HepG2 (cell line): ENCODE data around the gene GNG12. TPM values are rescaled to one million over a fixed set of nuclear protein-coding genes. Genes with fewer than 3 reads are reported as not detected.

Source experiments
- ATAC-seq: fragments of 200-7000 bp; cut with Tn5 transposase; 3 replicates; pipeline ENCODE4 v1.9.1; 2020; ENCODE audit warnings: mild to moderate bottlenecking, moderate library complexity
- BruUV-seq: library from RNA; stranded (reverse); fragments of 400-500 nt; replicated peaks from 2 replicates; lab custom pipeline; 2021; lab: Mats Ljungman, UMichigan
- CTCF ChIA-PET: fragments of 300-600 bp; formaldehyde crosslinking; extraction: SDS; loops from one replicate; lab custom pipeline; 2021; ENCODE audit warnings: low total read pairs, inconsistent platforms, low intra/inter-chr PET ratio; lab: Yijun Ruan, JAX
- POLR2A ChIA-PET: fragments of 350-600 bp; sonication (Branson Sonifier 250); formaldehyde crosslinking; loops from one replicate; lab custom pipeline; 2020; ENCODE audit warnings: antibody characterized with exemption, inconsistent platforms; lab: Yijun Ruan, JAX
- DNase-seq: peaks from one replicate; pipeline ENCODE4 v3.0.0-alpha.2; 2015; ENCODE audit warnings: low spot score
- FAIRE-seq: peaks from 3 replicates; lab custom pipeline; 2011; peaks lifted over from hg19 to GRCh38; lab: Jason Lieb, UNC
- H2AFZ ChIP-seq: one replicate; pipeline ENCODE4 v1.6.1; 2011; ENCODE audit warnings: low read length, inconsistent platforms
- H3K27ac ChIP-seq: fragments of 300-600 bp; 3 replicates; pipeline ENCODE4 v1.8.0; 2011; ENCODE audit warnings: mixed run types, mild to moderate bottlenecking, mixed read lengths, low read length, inconsistent platforms; ENCODE audit not compliant: insufficient read depth; ENCODE audit errors: extremely low read length
- H3K27me3 ChIP-seq, 2 experiments: fragments of 200-600 bp in 1 of 2; 2 replicates in 1 of 2; 3 replicates in 1 of 2; pipeline versions ENCODE4 v1.6.0 to v1.8.0; 2011; ENCODE audit warnings: low read length in 2 of 2, mild to moderate bottlenecking in 2 of 2, moderate library complexity in 2 of 2, inconsistent platforms in 1 of 2; ENCODE audit not compliant: insufficient read depth in 2 of 2, control insufficient read depth in 1 of 2
- H3K36me3 ChIP-seq, 2 experiments: fragments of 200-600 bp in 1 of 2; replicated peaks in 1 of 2; 2 replicates in 1 of 2; 3 replicates in 1 of 2; pipeline versions ENCODE4 v1.5.1 to v1.8.0; 2011; ENCODE audit warnings: low read length in 2 of 2, inconsistent platforms in 1 of 2; ENCODE audit not compliant: insufficient read depth in 2 of 2, control insufficient read depth in 1 of 2
- H3K4me1 ChIP-seq: 2 replicates; pipeline ENCODE4 v1.5.1; 2012; ENCODE audit warnings: low read length, inconsistent platforms; ENCODE audit not compliant: insufficient read depth
- H3K4me2 ChIP-seq: 2 replicates; pipeline ENCODE4 v1.6.0; 2011; ENCODE audit warnings: low read depth, low read length, inconsistent platforms
- H3K4me3 ChIP-seq, 3 experiments: fragments of 200-600 bp in 1 of 3; sonication (generic), shearing (Covaris generic) in 1 of 3; replicated peaks in 1 of 3; 2 replicates each; pipeline ENCODE4 v1.5.1; 2011 to 2016; ENCODE audit warnings: low read length in 3 of 3, inconsistent platforms in 2 of 3, low read depth in 2 of 3, mild to moderate bottlenecking in 2 of 3, control low read depth in 1 of 3, mixed read lengths in 1 of 3; ENCODE audit not compliant: insufficient read depth in 1 of 3
- H3K79me2 ChIP-seq: one replicate; pipeline ENCODE4 v1.6.1; 2011; ENCODE audit warnings: low read length, inconsistent platforms; ENCODE audit not compliant: insufficient read depth
- H3K9ac ChIP-seq: 2 replicates; pipeline ENCODE4 v1.6.0; 2011; ENCODE audit warnings: mild to moderate bottlenecking, low read depth, low read length, inconsistent platforms; ENCODE audit not compliant: insufficient read depth
- H3K9me3 ChIP-seq: 2 replicates; pipeline ENCODE4 v1.5.1; 2012; ENCODE audit warnings: mild to moderate bottlenecking, low read length
- H4K20me1 ChIP-seq: 2 replicates; pipeline ENCODE4 v1.6.0; 2011; ENCODE audit warnings: inconsistent platforms, mild to moderate bottlenecking, low read length, moderate library complexity; ENCODE audit not compliant: insufficient read depth
- CC2D1A ChIP-seq: sonication (generic); formaldehyde crosslinking; IDR thresholded peaks from 2 replicates; pipeline ENCODE4 v1.8.1; 2023; ENCODE audit warnings: mild to moderate bottlenecking, missing genetic modification reagents
- CHCHD3 ChIP-seq: sonication (generic); formaldehyde crosslinking; IDR thresholded peaks from 2 replicates; pipeline ENCODE4 v1.8.0; 2022; ENCODE audit warnings: mild to moderate bottlenecking, missing genetic modification reagents, moderate library complexity
- DNMT1 ChIP-seq: sonication (generic); formaldehyde crosslinking; IDR thresholded peaks from 2 replicates; pipeline ENCODE4 v1.5.1; 2020; ENCODE audit warnings: mild to moderate bottlenecking, missing genetic modification reagents
- EZH2 ChIP-seq: conservative IDR thresholded peaks from 2 replicates; pipeline ENCODE4 v1.6.1; 2012; ENCODE audit warnings: mild to moderate bottlenecking, low read depth, low read length, moderate library complexity
- GATAD2A ChIP-seq: IDR thresholded peaks from 2 replicates; pipeline ENCODE4 v1.6.1; 2016
- HIC2 ChIP-seq: sonication (generic); formaldehyde crosslinking; IDR thresholded peaks from 2 replicates; pipeline ENCODE4 v1.9.0; 2022; ENCODE audit warnings: low read depth, missing genetic modification reagents
- MLXIP ChIP-seq: sonication (generic); formaldehyde crosslinking; IDR thresholded peaks from 2 replicates; pipeline ENCODE4 v1.9.0; 2021; ENCODE audit warnings: missing genetic modification reagents, borderline replicate concordance
- NRL ChIP-seq: sonication (generic); formaldehyde crosslinking; IDR thresholded peaks from 2 replicates; pipeline ENCODE4 v1.5.0; 2020; ENCODE audit warnings: missing genetic modification reagents, mild to moderate bottlenecking, moderate library complexity, borderline replicate concordance
- PHF21A ChIP-seq: sonication (generic); formaldehyde crosslinking; IDR thresholded peaks from 2 replicates; pipeline ENCODE4 v1.5.0; 2020; ENCODE audit warnings: mild to moderate bottlenecking, missing genetic modification reagents
- REST ChIP-seq, 2 experiments: IDR thresholded peaks; 2 replicates each; pipeline ENCODE4 v1.6.1; 2011 to 2012; ENCODE audit warnings: low read length in 2 of 2, borderline replicate concordance in 1 of 2, low read depth in 1 of 2, mild to moderate bottlenecking in 1 of 2, moderate library complexity in 1 of 2
- SAP130 ChIP-seq: IDR thresholded peaks from 2 replicates; pipeline ENCODE4 v1.6.1; 2016; ENCODE audit warnings: low read depth
- SP140L ChIP-seq: sonication (generic); formaldehyde crosslinking; IDR thresholded peaks from 2 replicates; pipeline ENCODE4 v1.4.0; 2020; ENCODE audit warnings: missing genetic modification reagents, borderline replicate concordance
- U2AF2 ChIP-seq: fragments of 200-400 bp; formaldehyde crosslinking; IDR thresholded peaks from 2 replicates; pipeline ENCODE4 v1.6.1; 2017; ENCODE audit warnings: low read depth, mild to moderate bottlenecking, low read length
- ZFY ChIP-seq: sonication (generic); formaldehyde crosslinking; IDR thresholded peaks from 2 replicates; pipeline ENCODE4 v1.4.0; 2020; ENCODE audit warnings: missing genetic modification reagents
- ZNF12 ChIP-seq: sonication (generic); formaldehyde crosslinking; IDR thresholded peaks from 2 replicates; pipeline ENCODE4 v1.5.0; 2020; ENCODE audit warnings: missing genetic modification reagents
- ZNF232 ChIP-seq: sonication (generic); formaldehyde crosslinking; IDR thresholded peaks from 2 replicates; pipeline ENCODE4 v1.4.0; 2020; ENCODE audit warnings: missing genetic modification reagents, borderline replicate concordance
- ZNF619 ChIP-seq: sonication (generic); formaldehyde crosslinking; IDR thresholded peaks from 2 replicates; pipeline ENCODE4 v1.4.0; 2020; ENCODE audit warnings: mild to moderate bottlenecking, missing genetic modification reagents
- WGBS: methylation state at CpG from one replicate; pipeline ENCODE4 v1.1.6; 2017; ENCODE audit warnings: low lambda C conversion rate; 5-methylcytosine and 5-hydroxymethylcytosine counted together
- in situ Hi-C: cut with HindIII; loops from 2 replicates; pipeline ENCODE4 v1.10.0; 2017; ENCODE audit warnings: low pct_unique_long_range_greater_than_20kb; ENCODE audit not compliant: extremely low pct_ligation_motif_present
- intact Hi-C: fragments of 100-400 bp; cut with micrococcal nuclease; formaldehyde crosslinking; loops from one replicate; pipeline ENCODE4 v1.10.0; 2022; ENCODE audit not compliant: unreplicated experiment
- polyA plus RNA-seq, 8 experiments: library from polyadenylated mRNA; depleted of rRNA in 3 of 8; stranded (reverse) in 7 of 8; unstranded in 1 of 8; fragments of >200 nt; fragmentation: Illumina TruSeq in 4 of 8; extraction: Trizol in 4 of 8; gene quantifications; 2 replicates each; pipeline versions ENCODE4 v1.2.1 to v1.2.3, GENCODE V29; 2011 to 2016; ENCODE audit warnings: low read depth in 4 of 8, missing spikeins in 1 of 8, mixed read lengths in 1 of 8; ENCODE audit not compliant: insufficient read depth in 1 of 8
- total RNA-seq, 5 experiments: library from RNA; depleted of rRNA; stranded (reverse); fragments of >200 nt; fragmentation: Illumina TruSeq; extraction: Trizol; gene quantifications; 2 replicates each; pipeline ENCODE4 v1.2.3, GENCODE V29; 2016; ENCODE audit warnings: low read depth in 1 of 5

The GNG12 gene
- total and polyA plus RNA-seq, 2 of the 13 experiments (the other 11 are each of a cell fraction or from before 2014, with no cell fraction given) = 0.11 TPM

GRCh38 chr1:67789551-67789950, 43.7 kb downstream of the GNG12 start:
- no peak overlapping the region for H3K27ac ChIP-seq
- CTCF ChIA-PET = no interaction called here
- 18% methylated on average over 6 of the region's 6 CpGs for WGBS
- TF ChIP-seq GATAD2A (no peak), U2AF2 (no peak), ZNF619 (CRISPR knock-in tag) (no peak), DNMT1 (CRISPR knock-in tag) (no peak), ZNF12 (no peak), HIC2 (CRISPR knock-in tag) (no peak), ZNF232 (no peak), ZFY (CRISPR knock-in tag) (no peak), EZH2 (no peak), REST (IDR thresholded peaks at IDR 0.05; ENCODE audit: borderline replicate concordance in 1 of 2, low read depth in 1 of 2, low read length in 2 of 2) (no peak), PHF21A (no peak), CHCHD3 (CRISPR knock-in tag) (no peak), CC2D1A (CRISPR knock-in tag) (no peak), SAP130 (CRISPR knock-in tag) (no peak), MLXIP (CRISPR knock-in tag) (no peak), SP140L (CRISPR knock-in tag) (no peak), NRL (CRISPR knock-in tag) (no peak)
- no peak for ATAC-seq
- no peak for FAIRE-seq
- no peaks in the 10 kb centered on the region for H3K9me3 ChIP-seq
- H3K9ac ChIP-seq = no peak overlapping the region
- intact Hi-C loops (no loop called here), in situ Hi-C loops (no loop called here)
- no TSS peak for BruUV-seq
- no peak overlapping the region for H3K4me3 ChIP-seq
- H3K36me3 ChIP-seq = no peaks in the 10 kb centered on the region
- no peak overlapping the region for H2AFZ ChIP-seq
- H4K20me1 ChIP-seq = no peaks in the 10 kb centered on the region
- H3K27me3 ChIP-seq = peaks cover 0 to 3% of the 10 kb centered on the region in 2 experiments; a peak in 1 of 5 replicates
- no peak overlapping the region for H3K4me2 ChIP-seq
- H3K4me1 ChIP-seq = no peaks in the 10 kb centered on the region
- no peaks in the 10 kb centered on the region for H3K79me2 ChIP-seq
- no peak for DNase-seq
- POLR2A ChIA-PET = no interaction called here
